ENCODE results near the gene CAB39. TPM values are rescaled to one million over a fixed set of nuclear protein-coding genes. Genes with fewer than 3 reads are reported as not detected.

Gene CAB39
- total RNA-seq, 4 donors from 2014 or later: 70.8 to 97.6 (median 87.4) TPM

- Histone ChIP-seq H3K4me3 (replicated peaks in 1 of 3) (no peak overlapping the region), H3K27me3 (no peaks in the 10 kb centered on the region), H3K27ac (no peak overlapping the region), H3K4me1 (peaks cover 15 to 27% of the 10 kb centered on the region in 2 donors), H3K9me3 (no peaks in the 10 kb centered on the region), H3K36me3 (no peaks in the 10 kb centered on the region)
- no peak for TF ChIP-seq POLR2A (IDR thresholded peaks at IDR 0.05)
- TF ChIP-seq, protein P1, sequence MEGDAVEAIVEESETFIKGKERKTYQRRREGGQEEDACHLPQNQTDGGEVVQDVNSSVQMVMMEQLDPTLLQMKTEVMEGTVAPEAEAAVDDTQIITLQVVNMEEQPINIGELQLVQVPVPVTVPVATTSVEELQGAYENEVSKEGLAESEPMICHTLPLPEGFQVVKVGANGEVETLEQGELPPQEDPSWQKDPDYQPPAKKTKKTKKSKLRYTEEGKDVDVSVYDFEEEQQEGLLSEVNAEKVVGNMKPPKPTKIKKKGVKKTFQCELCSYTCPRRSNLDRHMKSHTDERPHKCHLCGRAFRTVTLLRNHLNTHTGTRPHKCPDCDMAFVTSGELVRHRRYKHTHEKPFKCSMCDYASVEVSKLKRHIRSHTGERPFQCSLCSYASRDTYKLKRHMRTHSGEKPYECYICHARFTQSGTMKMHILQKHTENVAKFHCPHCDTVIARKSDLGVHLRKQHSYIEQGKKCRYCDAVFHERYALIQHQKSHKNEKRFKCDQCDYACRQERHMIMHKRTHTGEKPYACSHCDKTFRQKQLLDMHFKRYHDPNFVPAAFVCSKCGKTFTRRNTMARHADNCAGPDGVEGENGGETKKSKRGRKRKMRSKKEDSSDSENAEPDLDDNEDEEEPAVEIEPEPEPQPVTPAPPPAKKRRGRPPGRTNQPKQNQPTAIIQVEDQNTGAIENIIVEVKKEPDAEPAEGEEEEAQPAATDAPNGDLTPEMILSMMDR (IDR thresholded peaks at IDR 0.05): no peak
- no peak for DNase-seq
- 90 to 93% methylated on average over 8 of the region's 8 CpGs for WGBS, 2 donors
- intact Hi-C loops (cut with DNase I): no loop called here
Measured at GRCh38 chr2:230778350-230779063, 65.9 kb downstream of the CAB39 start.

DNA sequence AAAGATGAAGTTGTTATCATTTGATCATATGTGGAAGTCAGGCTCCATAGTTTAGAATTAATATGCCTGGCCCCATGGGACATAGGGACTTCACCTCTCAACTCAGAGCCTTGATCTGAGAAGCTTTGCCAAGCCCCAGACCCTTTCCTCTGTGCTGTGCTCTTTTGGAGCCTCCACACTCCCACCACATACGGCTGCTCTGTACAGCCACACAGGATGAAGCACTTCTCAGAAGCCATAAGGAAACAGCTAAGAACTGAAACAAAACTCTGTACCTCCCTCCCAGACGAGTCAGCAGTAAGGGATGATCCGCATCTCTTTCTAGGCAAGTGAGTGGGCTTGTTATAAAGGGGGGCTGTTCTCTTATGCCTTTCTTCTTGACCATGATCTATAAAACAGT is 66.5 kb downstream of the CAB39 start:
- peaks cover 15 to 27% of the 10 kb centered on the region in 2 donors for H3K4me1 ChIP-seq
- H3K27ac ChIP-seq: no peak overlapping the region
- no peaks in the 10 kb centered on the region for H3K27me3 ChIP-seq
- H3K36me3 ChIP-seq: no peaks in the 10 kb centered on the region
- H3K4me3 ChIP-seq (replicated peaks in 1 of 3): no peak overlapping the region
- no peak for DNase-seq
- TF ChIP-seq POLR2A (IDR thresholded peaks at IDR 0.05): no peak
- TF ChIP-seq, protein P1 (IDR thresholded peaks at IDR 0.05): no peak
- H3K9me3 ChIP-seq: no peaks in the 10 kb centered on the region
- 83 to 99% methylated on average over 3 of the region's 3 CpGs for WGBS, 2 donors
- intact Hi-C loops (cut with DNase I): no loop called here

DNA sequence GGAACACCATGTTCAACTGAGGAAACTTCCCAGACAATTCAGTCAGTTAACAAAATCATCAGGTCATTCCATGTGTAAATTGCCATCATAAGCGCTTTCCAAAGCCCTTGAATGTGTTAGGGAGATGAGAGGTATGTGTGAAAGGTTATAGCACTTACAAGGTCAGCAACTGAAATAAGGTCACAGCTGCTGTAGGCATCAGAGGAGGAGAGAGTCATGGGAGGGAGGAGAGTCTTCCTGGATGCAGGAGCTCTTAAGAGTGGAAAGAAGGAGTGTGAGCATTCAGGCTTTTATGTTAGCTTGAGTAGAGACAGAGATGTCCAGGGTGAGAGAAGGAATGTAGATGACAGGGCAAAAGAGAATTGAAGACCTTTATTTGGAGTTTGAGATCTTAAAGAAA is 67.0 kb downstream of the CAB39 start:
- Histone ChIP-seq H3K27me3 (no peaks in the 10 kb centered on the region), H3K4me3 (replicated peaks in 1 of 3) (no peak overlapping the region), H3K4me1 (peaks cover 15 to 23% of the 10 kb centered on the region in 2 donors), H3K9me3 (no peaks in the 10 kb centered on the region), H3K36me3 (no peaks in the 10 kb centered on the region), H3K27ac (no peak overlapping the region)
- WGBS, 2 donors: 97 to 100% methylated on average over 1 of the region's 1 CpG
- DNase-seq: no peak
- intact Hi-C loops (cut with DNase I): no loop called here
- TF ChIP-seq POLR2A (IDR thresholded peaks at IDR 0.05): no peak
- TF ChIP-seq, protein P1 (IDR thresholded peaks at IDR 0.05): no peak

DNA sequence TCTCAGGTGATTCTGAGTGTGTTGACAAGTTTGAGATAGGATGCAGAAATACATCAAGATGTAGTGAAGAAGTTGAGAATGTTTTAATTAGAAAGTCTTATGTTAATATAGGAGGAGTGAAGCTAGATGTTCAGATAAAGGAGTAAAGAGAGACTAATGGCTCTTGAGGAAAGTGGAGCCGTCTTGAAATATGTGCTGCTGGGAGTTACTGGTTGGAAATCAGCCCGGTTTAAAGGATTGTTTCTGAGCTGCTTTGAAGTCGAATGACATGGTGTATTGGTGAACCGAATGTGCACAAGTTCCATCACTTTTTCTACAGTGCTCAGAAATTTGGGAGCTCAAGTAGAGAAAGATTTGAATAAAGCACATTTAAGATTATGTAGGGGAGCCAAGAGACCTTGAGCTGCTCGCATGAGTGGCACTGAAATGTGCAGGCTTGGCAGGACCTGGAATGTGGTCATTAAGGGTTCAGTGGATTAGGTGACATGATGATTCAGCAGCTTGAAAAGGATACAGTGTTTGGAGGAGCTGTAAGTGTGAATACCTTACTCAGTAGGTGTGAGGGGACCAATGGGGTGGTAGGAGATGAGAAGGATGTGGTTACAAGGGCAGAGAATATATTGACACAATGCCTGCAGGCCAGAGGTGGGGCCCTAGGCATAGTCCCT is 68.6 kb downstream of the CAB39 start:
- no peaks in the 10 kb centered on the region for H3K27me3 ChIP-seq
- H3K4me1 ChIP-seq: peaks cover 15 to 22% of the 10 kb centered on the region in 2 donors
- no peak for TF ChIP-seq POLR2A (IDR thresholded peaks at IDR 0.05)
- TF ChIP-seq, protein P1 (IDR thresholded peaks at IDR 0.05): no peak
- peak; percentile 71 to 74 for DNase-seq
- peak overlapping the region; percentile 22 to 60 (median 49) for H3K27ac ChIP-seq
- no peak overlapping the region for H3K4me3 ChIP-seq (replicated peaks in 1 of 3)
- no peaks in the 10 kb centered on the region for H3K36me3 ChIP-seq
- no peaks in the 10 kb centered on the region for H3K9me3 ChIP-seq
- WGBS, 2 donors: 27 to 34% methylated on average over 5 of the region's 5 CpGs
- intact Hi-C loops (cut with DNase I): no loop called here

GRCh38 chr2:230783101-230783500 is 70.5 kb downstream of the CAB39 start:
- WGBS, 2 donors: 93 to 99% methylated on average over 5 of the region's 5 CpGs
- H3K27ac ChIP-seq: no peak overlapping the region
- peaks cover 15 to 17% of the 10 kb centered on the region in 2 donors for H3K4me1 ChIP-seq
- DNase-seq: no peak
- no peaks in the 10 kb centered on the region for H3K36me3 ChIP-seq
- no peak for TF ChIP-seq POLR2A (IDR thresholded peaks at IDR 0.05)
- TF ChIP-seq, protein P1 (IDR thresholded peaks at IDR 0.05): no peak
- no peaks in the 10 kb centered on the region for H3K9me3 ChIP-seq
- H3K4me3 ChIP-seq (replicated peaks in 1 of 3): no peak overlapping the region
- no peaks in the 10 kb centered on the region for H3K27me3 ChIP-seq
- intact Hi-C loops (cut with DNase I): no loop called here
